ENCODE results near the gene LSAMP. TPM values are rescaled to one million over a fixed set of nuclear protein-coding genes. Genes with fewer than 3 reads are reported as not detected.

LSAMP gene
- total and polyA plus RNA-seq, 2 of the 13 experiments (the other 11 are each of a cell fraction or from before 2014, with no cell fraction given), result not detected

GRCh38 chr3:115792206-115792955 lies 652.9 kb downstream of the LSAMP start (continued):
- no peak for TF ChIP-seq JARID2 (CRISPR knock-in tag; IDR thresholded peaks at IDR 0.05; ENCODE audit: insufficient replicate concordance)
- no peak for TF ChIP-seq ZNF639 (CRISPR knock-in tag; conservative IDR thresholded peaks at IDR 0.05)
- TF ChIP-seq CTCF (CRISPR knock-in tag; IDR thresholded peaks at IDR 0.05), result no peak
- TF ChIP-seq ZNF326 (CRISPR knock-in tag; IDR thresholded peaks at IDR 0.05; ENCODE audit: borderline replicate concordance), result no peak
- no peak for TF ChIP-seq ZNF274 (CRISPR knock-in tag; IDR thresholded peaks at IDR 0.05)
- TF ChIP-seq ZEB1 (IDR thresholded peaks at IDR 0.05; ENCODE audit: insufficient replicate concordance, low read depth), result no peak
- TF ChIP-seq SPEN (CRISPR knock-in tag; IDR thresholded peaks at IDR 0.05; ENCODE audit: low read depth), result peak; percentile 19; the same call in 1 of the 2 replicates
- TF ChIP-seq MXD1 (CRISPR knock-in tag; IDR thresholded peaks at IDR 0.05), result no peak
- no peak for TF ChIP-seq ZNF878 (CRISPR knock-in tag; IDR thresholded peaks at IDR 0.05)
- no peak for TF ChIP-seq KIAA2018 (CRISPR knock-in tag; IDR thresholded peaks at IDR 0.05; ENCODE audit: borderline replicate concordance)
- no peak; the same call in 1 of the 2 replicates for TF ChIP-seq ZNF772 (CRISPR knock-in tag; IDR thresholded peaks at IDR 0.05)
- TF ChIP-seq RFXANK (CRISPR knock-in tag; IDR thresholded peaks at IDR 0.05), result no peak
- no peak for TF ChIP-seq NFYB (CRISPR knock-in tag; IDR thresholded peaks at IDR 0.05)
- TF ChIP-seq USF2 (IDR thresholded peaks at IDR 0.05; ENCODE audit: low read depth, low read length), result no peak
- no peak for TF ChIP-seq USF2 (CRISPR knock-in tag; IDR thresholded peaks at IDR 0.05; ENCODE audit: borderline replicate concordance)

Measured in HepG2 (cell line).